OCI-LY1 (cell line): ENCODE measurements around the gene CAMK2A.

Experiments
- H2AFZ ChIP-seq: fragments of 200-600 bp; sonication (generic), shearing (Covaris generic); 2 replicates; pipeline ENCODE4 v1.6.0; 2014; ENCODE audit warnings: antibody characterized with exemption, mild to moderate bottlenecking, low read length
- H3F3A ChIP-seq: fragments of 200-600 bp; sonication (generic), shearing (Covaris generic); 2 replicates; pipeline ENCODE4 v1.6.0; 2014; ENCODE audit warnings: mild to moderate bottlenecking, antibody characterized with exemption, low read length, moderate library complexity; ENCODE audit not compliant: insufficient read depth
- H3K27ac ChIP-seq: fragments of 200-600 bp; sonication (generic); 2 replicates; pipeline ENCODE4 v1.5.1; 2014; ENCODE audit warnings: low read length, mixed run types, mild to moderate bottlenecking, low read depth; ENCODE audit not compliant: poor library complexity, severe bottlenecking
- H3K27me3 ChIP-seq: fragments of 200-600 bp; sonication (generic); 2 replicates; pipeline ENCODE4 v1.6.0; 2014; ENCODE audit warnings: antibody characterized with exemption, mild to moderate bottlenecking, low read length, moderate library complexity; ENCODE audit not compliant: insufficient read depth
- H3K36me3 ChIP-seq: fragments of 200-600 bp; sonication (generic); 2 replicates; pipeline ENCODE4 v1.6.1; 2014; ENCODE audit warnings: mild to moderate bottlenecking, antibody characterized with exemption, low read length, moderate library complexity, mixed read lengths; ENCODE audit not compliant: insufficient read depth
- H3K4me1 ChIP-seq: fragments of 200-600 bp; sonication (generic); 2 replicates; pipeline ENCODE4 v1.5.1; 2014; ENCODE audit warnings: mild to moderate bottlenecking, low read length, moderate library complexity; ENCODE audit not compliant: insufficient read depth, severe bottlenecking
- H3K4me2 ChIP-seq: fragments of 200-600 bp; sonication (generic), shearing (Covaris generic); 2 replicates; pipeline ENCODE4 v1.6.1; 2014; ENCODE audit warnings: low read length
- H3K4me3 ChIP-seq: fragments of 200-600 bp; sonication (generic); 2 replicates; pipeline ENCODE4 v1.5.1; 2014; ENCODE audit warnings: low read length, low read depth, mild to moderate bottlenecking, mixed read lengths; ENCODE audit not compliant: poor library complexity, severe bottlenecking
- H3K79me2 ChIP-seq: fragments of 200-600 bp; shearing (Covaris generic); 2 replicates; pipeline ENCODE4 v1.6.1; 2016; ENCODE audit warnings: mixed run types, low read length, mixed read lengths; ENCODE audit not compliant: insufficient read depth
- H3K9ac ChIP-seq: fragments of 200-600 bp; sonication (generic), shearing (Covaris generic); 2 replicates; pipeline ENCODE4 v1.6.1; 2014; ENCODE audit warnings: mild to moderate bottlenecking, low read length, mixed read lengths
- H3K9me2 ChIP-seq: fragments of 200-600 bp; sonication (generic), shearing (Covaris generic); 2 replicates; pipeline ENCODE4 v1.6.1; 2014; ENCODE audit warnings: low read depth, mild to moderate bottlenecking, low read length, mixed read lengths
- H3K9me3 ChIP-seq: fragments of 200-600 bp; shearing (Covaris generic); 2 replicates; pipeline ENCODE4 v1.6.1; 2014; ENCODE audit warnings: low read length, mixed read lengths
- H4K20me1 ChIP-seq: fragments of 200-600 bp; sonication (generic), shearing (Covaris generic); 2 replicates; pipeline ENCODE4 v1.6.0; 2016; ENCODE audit warnings: mild to moderate bottlenecking, low read length; ENCODE audit not compliant: insufficient read depth
- CTCF ChIP-seq: fragments of 200-600 bp; sonication (generic), shearing (Covaris generic); IDR thresholded peaks from 2 replicates; pipeline ENCODE4 v1.5.1; 2017; ENCODE audit warnings: mild to moderate bottlenecking, antibody characterized with exemption, low read length, moderate library complexity, mixed read lengths
- EZH2 ChIP-seq: fragments of 200-600 bp; sonication (generic), shearing (Covaris generic); IDR thresholded peaks from 2 replicates; pipeline ENCODE4 v1.8.0; 2017; ENCODE audit warnings: borderline replicate concordance, mixed run types, mild to moderate bottlenecking, antibody characterized with exemption, low read length, moderate library complexity, mixed read lengths

The CAMK2A gene

GRCh38 chr5:150172556-150172955, 117.0 kb downstream of the CAMK2A start:
- no peaks in the 10 kb centered on the region for H3K4me1 ChIP-seq
- H3K9me2 ChIP-seq = no peaks in the 10 kb centered on the region
- no peak overlapping the region for H3K4me2 ChIP-seq
- no peaks in the 10 kb centered on the region for H3K9me3 ChIP-seq
- no peak overlapping the region for H3K27ac ChIP-seq
- no peak overlapping the region for H2AFZ ChIP-seq
- TF ChIP-seq CTCF (no peak), EZH2 (no peak)
- no peaks in the 10 kb centered on the region for H4K20me1 ChIP-seq
- no peak overlapping the region for H3K4me3 ChIP-seq
- H3K27me3 ChIP-seq = no peaks in the 10 kb centered on the region
- H3F3A ChIP-seq = no peaks in the 10 kb centered on the region
- no peaks in the 10 kb centered on the region for H3K36me3 ChIP-seq
- H3K79me2 ChIP-seq = no peaks in the 10 kb centered on the region
- H3K9ac ChIP-seq = no peak overlapping the region

DNA sequence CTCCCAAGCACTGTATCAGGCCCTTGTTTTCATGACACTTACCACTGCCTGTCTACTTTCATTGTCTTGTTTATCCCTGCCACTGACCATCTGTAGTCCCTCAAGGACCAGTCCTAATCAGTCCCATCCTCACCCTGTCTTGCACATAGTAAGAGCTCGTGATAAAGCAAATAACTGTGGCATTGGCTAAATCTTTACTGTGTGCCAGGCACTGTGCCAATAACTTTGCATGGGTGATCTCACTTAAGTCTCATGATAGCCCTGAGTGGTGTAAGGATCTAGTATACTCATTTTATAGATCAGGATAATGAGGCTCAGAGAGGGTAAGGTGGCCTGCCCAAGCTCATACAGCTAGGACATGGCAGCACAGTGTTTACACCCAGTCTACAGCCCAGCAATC, 117.4 kb downstream of the CAMK2A start:
- no peaks in the 10 kb centered on the region for H3K9me3 ChIP-seq
- H3F3A ChIP-seq = no peaks in the 10 kb centered on the region
- H3K4me1 ChIP-seq = no peaks in the 10 kb centered on the region
- H3K27me3 ChIP-seq = no peaks in the 10 kb centered on the region
- H3K4me3 ChIP-seq = no peak overlapping the region
- H3K36me3 ChIP-seq = no peaks in the 10 kb centered on the region
- no peaks in the 10 kb centered on the region for H3K79me2 ChIP-seq
- no peak overlapping the region for H2AFZ ChIP-seq
- TF ChIP-seq CTCF (no peak), EZH2 (no peak)
- no peaks in the 10 kb centered on the region for H3K9me2 ChIP-seq
- no peaks in the 10 kb centered on the region for H4K20me1 ChIP-seq
- no peak overlapping the region for H3K4me2 ChIP-seq
- H3K9ac ChIP-seq = no peak overlapping the region
- no peak overlapping the region for H3K27ac ChIP-seq
